HepG2 (cell line): ENCODE measurements around the gene LAMTOR2. TPM values are rescaled to one million over a fixed set of nuclear protein-coding genes. Genes with fewer than 3 reads are reported as not detected.

Experiments used
- CBX5 ChIP-seq: sonication (generic); formaldehyde crosslinking; IDR thresholded peaks from 2 replicates; pipeline ENCODE4 v1.4.0; 2020; ENCODE audit warnings: missing genetic modification reagents, borderline replicate concordance
- JARID2 ChIP-seq: sonication (generic); formaldehyde crosslinking; IDR thresholded peaks from 2 replicates; pipeline ENCODE4 v1.8.1; 2023; ENCODE audit warnings: missing genetic modification reagents, inconsistent platforms; ENCODE audit not compliant: insufficient replicate concordance
- JDP2 ChIP-seq: sonication (generic); formaldehyde crosslinking; IDR thresholded peaks from 2 replicates; pipeline ENCODE4 v1.8.1; 2022; ENCODE audit warnings: missing genetic modification reagents, borderline replicate concordance
- MTA3 ChIP-seq: sonication (generic); formaldehyde crosslinking; IDR thresholded peaks from 2 replicates; pipeline ENCODE4 v1.4.0; 2020; ENCODE audit warnings: missing genetic modification reagents
- NBN ChIP-seq: fragments of 450-650 bp; conservative IDR thresholded peaks from 2 replicates; pipeline ENCODE4 v1.6.1; 2017
- NCOA2 ChIP-seq: sonication (generic); formaldehyde crosslinking; IDR thresholded peaks from 2 replicates; pipeline ENCODE4 v1.8.0; 2022; ENCODE audit warnings: inconsistent platforms
- PHF8 ChIP-seq: sonication (generic); formaldehyde crosslinking; IDR thresholded peaks from 2 replicates; pipeline ENCODE4 v1.5.0; 2020; ENCODE audit warnings: missing genetic modification reagents
- SMAD3 ChIP-seq: sonication (generic); formaldehyde crosslinking; IDR thresholded peaks from 2 replicates; pipeline ENCODE4 v1.4.0; 2020; ENCODE audit warnings: missing genetic modification reagents
- SOX6 ChIP-seq, 2 experiments: fragments of 450-650 bp in 1 of 2; sonication (generic) in 1 of 2; formaldehyde crosslinking in 1 of 2; IDR thresholded peaks; 2 replicates each; pipeline versions ENCODE4 v1.4.0 to v1.6.1; 2017 to 2020; ENCODE audit warnings: antibody characterized with exemption in 1 of 2, mild to moderate bottlenecking in 1 of 2, missing genetic modification reagents in 1 of 2
- TBX2 ChIP-seq: sonication (generic); formaldehyde crosslinking; IDR thresholded peaks from 2 replicates; pipeline ENCODE4 v1.5.0; 2020; ENCODE audit warnings: missing genetic modification reagents, mild to moderate bottlenecking, borderline replicate concordance
- TOE1 ChIP-seq: sonication (generic); formaldehyde crosslinking; IDR thresholded peaks from 2 replicates; pipeline ENCODE4 v1.4.0; 2020; ENCODE audit warnings: mild to moderate bottlenecking, missing genetic modification reagents
- ZFX ChIP-seq: sonication (generic); formaldehyde crosslinking; IDR thresholded peaks from 2 replicates; pipeline ENCODE4 v1.4.0; 2020; ENCODE audit warnings: mild to moderate bottlenecking, low read depth, missing genetic modification reagents, moderate library complexity
- ZFY ChIP-seq: sonication (generic); formaldehyde crosslinking; IDR thresholded peaks from 2 replicates; pipeline ENCODE4 v1.4.0; 2020; ENCODE audit warnings: missing genetic modification reagents
- ZKSCAN1 ChIP-seq: fragments of 150-350 bp; IDR thresholded peaks from 2 replicates; pipeline ENCODE4 v1.6.1; 2014; ENCODE audit warnings: low read length
- ZNF703 ChIP-seq: sonication (generic); formaldehyde crosslinking; IDR thresholded peaks from 2 replicates; pipeline ENCODE4 v1.5.1; 2020; ENCODE audit warnings: missing genetic modification reagents, mild to moderate bottlenecking, moderate library complexity, borderline replicate concordance
- ZSCAN12 ChIP-seq: sonication (generic); formaldehyde crosslinking; IDR thresholded peaks from 2 replicates; pipeline ENCODE4 v1.9.0; 2021; ENCODE audit warnings: mild to moderate bottlenecking, missing genetic modification reagents
- polyA plus RNA-seq, 8 experiments: library from polyadenylated mRNA; depleted of rRNA in 3 of 8; stranded (reverse) in 7 of 8; unstranded in 1 of 8; fragments of >200 nt; fragmentation: Illumina TruSeq in 4 of 8; extraction: Trizol in 4 of 8; gene quantifications; 2 replicates each; pipeline versions ENCODE4 v1.2.1 to v1.2.3, GENCODE V29; 2011 to 2016; ENCODE audit warnings: low read depth in 4 of 8, missing spikeins in 1 of 8, mixed read lengths in 1 of 8; ENCODE audit not compliant: insufficient read depth in 1 of 8
- total RNA-seq, 5 experiments: library from RNA; depleted of rRNA; stranded (reverse); fragments of >200 nt; fragmentation: Illumina TruSeq; extraction: Trizol; gene quantifications; 2 replicates each; pipeline ENCODE4 v1.2.3, GENCODE V29; 2016; ENCODE audit warnings: low read depth in 1 of 5
- TF ChIP-seq, protein P1 (sequence below): sonication (generic); formaldehyde crosslinking; IDR thresholded peaks from 2 replicates; pipeline ENCODE4 v1.5.0; 2020; ENCODE audit warnings: mild to moderate bottlenecking, missing genetic modification reagents
- TF ChIP-seq, protein P2 (sequence below): sonication (generic); formaldehyde crosslinking; IDR thresholded peaks from 2 replicates; pipeline ENCODE4 v1.4.0; 2020; ENCODE audit warnings: mild to moderate bottlenecking, missing genetic modification reagents, borderline replicate concordance
- TF ChIP-seq, protein P3 (sequence below), 2 experiments: sonication (generic) in 1 of 2; formaldehyde crosslinking in 1 of 2; IDR thresholded peaks; 2 replicates each; pipeline versions ENCODE4 v1.4.0 to v1.6.1; 2018 to 2020; ENCODE audit warnings: missing genetic modification reagents in 2 of 2, borderline replicate concordance in 1 of 2, low read depth in 1 of 2, mild to moderate bottlenecking in 1 of 2, missing biosample characterization in 1 of 2
- TF ChIP-seq, protein P4 (sequence below): IDR thresholded peaks from 2 replicates; pipeline ENCODE4 v1.6.1; 2016; ENCODE audit warnings: mild to moderate bottlenecking, missing biosample characterization, missing genetic modification reagents
- TF ChIP-seq, protein P5 (sequence below): sonication (generic); formaldehyde crosslinking; IDR thresholded peaks from 2 replicates; pipeline ENCODE4 v1.5.0; 2020; ENCODE audit warnings: mild to moderate bottlenecking, missing genetic modification reagents

The LAMTOR2 gene
- total and polyA plus RNA-seq, 2 of the 13 experiments (the other 11 are each of a cell fraction or from before 2014, with no cell fraction given) = 36.5 to 66.4 TPM

DNA sequence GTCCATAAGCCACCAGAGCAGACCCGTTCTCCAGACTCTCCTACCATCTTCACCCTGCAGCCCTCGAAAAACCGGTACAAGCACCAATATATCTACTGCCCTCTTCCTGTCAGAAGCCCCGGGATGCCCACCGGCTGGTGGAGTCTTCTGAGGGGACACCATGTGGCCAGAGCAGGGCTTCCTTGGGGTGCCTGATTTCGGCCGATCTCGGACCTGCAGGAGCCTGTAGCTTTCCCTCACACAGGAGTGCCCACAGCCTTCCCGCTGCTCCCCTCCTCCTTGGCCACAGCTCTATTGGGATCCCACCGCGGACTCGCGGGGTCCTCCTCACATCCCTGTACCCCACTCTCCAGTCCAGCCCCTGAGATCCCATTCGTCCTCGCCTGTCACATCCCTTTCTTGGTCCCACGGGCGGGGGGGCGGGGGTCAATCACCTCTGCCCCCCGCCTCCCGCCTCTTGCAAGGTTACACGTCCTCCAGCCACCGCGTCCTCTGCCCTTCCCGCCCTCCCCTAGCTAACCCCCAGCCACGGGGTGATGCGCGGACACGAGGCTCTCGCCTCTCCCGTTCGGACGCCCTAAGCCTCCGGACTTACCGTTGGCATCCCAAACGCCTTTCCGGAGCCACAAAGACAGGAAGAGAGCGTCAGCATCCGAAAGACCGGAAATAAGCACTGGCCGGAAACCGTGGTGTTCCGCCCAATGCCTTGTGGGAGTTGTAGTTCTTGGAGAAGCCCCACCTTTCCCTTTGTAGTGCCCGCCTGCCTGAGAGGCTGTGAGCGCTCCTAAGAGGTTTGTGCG is 34.1 kb upstream of the LAMTOR2 start, which contains the start of gene SSR2 (continued):
- TF ChIP-seq CBX5 (CRISPR knock-in tag) (no peak), ZNF703 (no peak), ZFY (CRISPR knock-in tag) (0 out of 2 replicates have a peak, but pooled peaks have one; percentile 11), SOX6 (IDR thresholded peaks at IDR 0.05) (no peak), SOX6 (CRISPR knock-in tag; IDR thresholded peaks at IDR 0.05) (no peak; the same call in 1 of the 2 replicates), JARID2 (CRISPR knock-in tag) (peak; percentile 50), NBN (no peak), ZFX (CRISPR knock-in tag) (peak; percentile 37; the same call in 1 of the 2 replicates), ZKSCAN1 (no peak), TBX2 (CRISPR knock-in tag) (peak; percentile 64; the same call in 1 of the 2 replicates), SMAD3 (CRISPR knock-in tag) (no peak), ZSCAN12 (no peak), MTA3 (no peak), PHF8 (CRISPR knock-in tag) (peak; percentile 84), NCOA2 (CRISPR knock-in tag) (no peak), TOE1 (no peak), JDP2 (CRISPR knock-in tag) (no peak)
- TF ChIP-seq, protein P1, sequence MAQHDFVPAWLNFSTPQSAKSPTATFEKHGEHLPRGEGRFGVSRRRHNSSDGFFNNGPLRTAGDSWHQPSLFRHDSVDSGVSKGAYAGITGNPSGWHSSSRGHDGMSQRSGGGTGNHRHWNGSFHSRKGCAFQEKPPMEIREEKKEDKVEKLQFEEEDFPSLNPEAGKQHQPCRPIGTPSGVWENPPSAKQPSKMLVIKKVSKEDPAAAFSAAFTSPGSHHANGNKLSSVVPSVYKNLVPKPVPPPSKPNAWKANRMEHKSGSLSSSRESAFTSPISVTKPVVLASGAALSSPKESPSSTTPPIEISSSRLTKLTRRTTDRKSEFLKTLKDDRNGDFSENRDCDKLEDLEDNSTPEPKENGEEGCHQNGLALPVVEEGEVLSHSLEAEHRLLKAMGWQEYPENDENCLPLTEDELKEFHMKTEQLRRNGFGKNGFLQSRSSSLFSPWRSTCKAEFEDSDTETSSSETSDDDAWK (CRISPR knock-in tag) = no peak
- TF ChIP-seq, protein P2, sequence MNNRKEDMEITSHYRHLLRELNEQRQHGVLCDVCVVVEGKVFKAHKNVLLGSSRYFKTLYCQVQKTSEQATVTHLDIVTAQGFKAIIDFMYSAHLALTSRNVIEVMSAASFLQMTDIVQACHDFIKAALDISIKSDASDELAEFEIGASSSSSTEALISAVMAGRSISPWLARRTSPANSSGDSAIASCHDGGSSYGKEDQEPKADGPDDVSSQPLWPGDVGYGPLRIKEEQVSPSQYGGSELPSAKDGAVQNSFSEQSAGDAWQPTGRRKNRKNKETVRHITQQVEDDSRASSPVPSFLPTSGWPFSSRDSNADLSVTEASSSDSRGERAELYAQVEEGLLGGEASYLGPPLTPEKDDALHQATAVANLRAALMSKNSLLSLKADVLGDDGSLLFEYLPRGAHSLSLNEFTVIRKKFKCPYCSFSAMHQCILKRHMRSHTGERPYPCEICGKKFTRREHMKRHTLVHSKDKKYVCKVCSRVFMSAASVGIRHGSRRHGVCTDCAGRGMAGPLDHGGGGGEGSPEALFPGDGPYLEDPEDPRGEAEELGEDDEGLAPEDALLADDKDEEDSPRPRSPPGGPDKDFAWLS (CRISPR knock-in tag) = no peak
- TF ChIP-seq, protein P3, sequence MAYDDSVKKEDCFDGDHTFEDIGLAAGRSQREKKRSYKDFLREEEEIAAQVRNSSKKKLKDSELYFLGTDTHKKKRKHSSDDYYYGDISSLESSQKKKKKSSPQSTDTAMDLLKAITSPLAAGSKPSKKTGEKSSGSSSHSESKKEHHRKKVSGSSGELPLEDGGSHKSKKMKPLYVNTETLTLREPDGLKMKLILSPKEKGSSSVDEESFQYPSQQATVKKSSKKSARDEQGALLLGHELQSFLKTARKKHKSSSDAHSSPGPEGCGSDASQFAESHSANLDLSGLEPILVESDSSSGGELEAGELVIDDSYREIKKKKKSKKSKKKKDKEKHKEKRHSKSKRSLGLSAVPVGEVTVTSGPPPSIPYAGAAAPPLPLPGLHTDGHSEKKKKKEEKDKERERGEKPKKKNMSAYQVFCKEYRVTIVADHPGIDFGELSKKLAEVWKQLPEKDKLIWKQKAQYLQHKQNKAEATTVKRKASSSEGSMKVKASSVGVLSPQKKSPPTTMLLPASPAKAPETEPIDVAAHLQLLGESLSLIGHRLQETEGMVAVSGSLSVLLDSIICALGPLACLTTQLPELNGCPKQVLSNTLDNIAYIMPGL (CRISPR knock-in tag; IDR thresholded peaks at IDR 0.05; ENCODE audit: borderline replicate concordance in 1 of 2, low read depth in 1 of 2) = peak; percentile 22 to 49; a peak in 1 of 4 replicates
- TF ChIP-seq, protein P4, sequence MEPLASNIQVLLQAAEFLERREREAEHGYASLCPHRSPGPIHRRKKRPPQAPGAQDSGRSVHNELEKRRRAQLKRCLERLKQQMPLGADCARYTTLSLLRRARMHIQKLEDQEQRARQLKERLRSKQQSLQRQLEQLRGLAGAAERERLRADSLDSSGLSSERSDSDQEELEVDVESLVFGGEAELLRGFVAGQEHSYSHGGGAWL (CRISPR knock-in tag) = peak; percentile 59; the same call in 1 of the 2 replicates
- TF ChIP-seq, protein P5, sequence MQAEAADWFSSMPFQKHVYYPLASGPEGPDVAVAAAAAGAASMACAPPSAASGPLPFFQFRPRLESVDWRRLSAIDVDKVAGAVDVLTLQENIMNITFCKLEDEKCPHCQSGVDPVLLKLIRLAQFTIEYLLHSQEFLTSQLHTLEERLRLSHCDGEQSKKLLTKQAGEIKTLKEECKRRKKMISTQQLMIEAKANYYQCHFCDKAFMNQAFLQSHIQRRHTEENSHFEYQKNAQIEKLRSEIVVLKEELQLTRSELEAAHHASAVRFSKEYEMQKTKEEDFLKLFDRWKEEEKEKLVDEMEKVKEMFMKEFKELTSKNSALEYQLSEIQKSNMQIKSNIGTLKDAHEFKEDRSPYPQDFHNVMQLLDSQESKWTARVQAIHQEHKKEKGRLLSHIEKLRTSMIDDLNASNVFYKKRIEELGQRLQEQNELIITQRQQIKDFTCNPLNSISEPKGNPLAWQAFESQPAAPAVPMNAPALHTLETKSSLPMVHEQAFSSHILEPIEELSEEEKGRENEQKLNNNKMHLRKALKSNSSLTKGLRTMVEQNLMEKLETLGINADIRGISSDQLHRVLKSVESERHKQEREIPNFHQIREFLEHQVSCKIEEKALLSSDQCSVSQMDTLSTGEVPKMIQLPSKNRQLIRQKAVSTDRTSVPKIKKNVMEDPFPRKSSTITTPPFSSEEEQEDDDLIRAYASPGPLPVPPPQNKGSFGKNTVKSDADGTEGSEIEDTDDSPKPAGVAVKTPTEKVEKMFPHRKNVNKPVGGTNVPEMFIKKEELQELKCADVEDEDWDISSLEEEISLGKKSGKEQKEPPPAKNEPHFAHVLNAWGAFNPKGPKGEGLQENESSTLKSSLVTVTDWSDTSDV (CRISPR knock-in tag) = no peak
